Uterus (tissue), 2 donors: ENCODE results near the gene TNNI2.

Experiments
- POLR2A ChIP-seq, 2 donors: fragments of 450-650 bp; IDR thresholded peaks; one replicate each; pipeline ENCODE4 v1.6.1; 2016; ENCODE audit warnings: antibody characterized with exemption in 2 of 2, mild to moderate bottlenecking in 1 of 2, moderate library complexity in 1 of 2
- TF ChIP-seq, protein P1 (sequence below), 4 experiments: fragments of 200-600 bp in 2 of 4; fragments of 450-650 bp in 2 of 4; sonication (generic) in 2 of 4; IDR thresholded peaks; one replicate each; pipeline ENCODE4 v1.5.1; 2016 to 2019; ENCODE audit warnings: antibody characterized with exemption in 4 of 4, mild to moderate bottlenecking in 2 of 4, moderate library complexity in 1 of 4

DNA sequence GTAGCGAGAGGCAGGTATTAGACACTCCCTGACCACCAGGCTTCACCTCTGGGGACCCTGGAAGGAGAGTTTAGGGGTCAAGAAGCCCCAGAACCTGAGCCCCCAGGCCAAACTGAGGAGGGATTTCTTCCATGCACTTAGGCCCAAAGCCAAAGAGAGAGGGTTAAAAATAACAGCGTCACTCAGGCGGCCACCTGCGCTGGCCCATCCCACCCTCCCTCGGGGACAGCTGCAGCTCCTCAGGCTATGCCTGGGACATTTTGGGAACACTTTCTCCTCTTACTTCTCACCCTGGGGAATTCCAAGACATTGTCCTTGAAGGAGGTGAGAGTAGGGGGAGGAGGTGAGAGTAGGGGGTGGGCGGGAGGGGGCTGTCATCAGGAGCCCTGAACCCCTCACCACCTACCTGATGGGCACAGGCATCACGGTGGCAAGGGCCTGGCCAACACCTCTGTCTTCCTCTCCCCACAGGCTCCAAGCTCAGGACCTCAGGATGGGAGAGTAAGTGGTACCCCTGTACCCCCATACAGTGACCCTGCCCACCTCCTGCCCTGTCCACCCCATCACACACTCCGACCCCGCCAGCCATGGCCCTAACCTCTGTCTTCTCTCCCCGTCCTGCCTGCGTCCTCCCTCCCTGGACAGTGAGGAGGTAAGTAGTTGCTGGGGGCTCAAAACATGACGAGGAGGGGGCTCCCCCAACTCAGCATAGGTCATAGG is 583 bp downstream of the TNNI2 start:
- TF ChIP-seq POLR2A (IDR thresholded peaks at IDR 0.05) = no peak
- TF ChIP-seq, protein P1, sequence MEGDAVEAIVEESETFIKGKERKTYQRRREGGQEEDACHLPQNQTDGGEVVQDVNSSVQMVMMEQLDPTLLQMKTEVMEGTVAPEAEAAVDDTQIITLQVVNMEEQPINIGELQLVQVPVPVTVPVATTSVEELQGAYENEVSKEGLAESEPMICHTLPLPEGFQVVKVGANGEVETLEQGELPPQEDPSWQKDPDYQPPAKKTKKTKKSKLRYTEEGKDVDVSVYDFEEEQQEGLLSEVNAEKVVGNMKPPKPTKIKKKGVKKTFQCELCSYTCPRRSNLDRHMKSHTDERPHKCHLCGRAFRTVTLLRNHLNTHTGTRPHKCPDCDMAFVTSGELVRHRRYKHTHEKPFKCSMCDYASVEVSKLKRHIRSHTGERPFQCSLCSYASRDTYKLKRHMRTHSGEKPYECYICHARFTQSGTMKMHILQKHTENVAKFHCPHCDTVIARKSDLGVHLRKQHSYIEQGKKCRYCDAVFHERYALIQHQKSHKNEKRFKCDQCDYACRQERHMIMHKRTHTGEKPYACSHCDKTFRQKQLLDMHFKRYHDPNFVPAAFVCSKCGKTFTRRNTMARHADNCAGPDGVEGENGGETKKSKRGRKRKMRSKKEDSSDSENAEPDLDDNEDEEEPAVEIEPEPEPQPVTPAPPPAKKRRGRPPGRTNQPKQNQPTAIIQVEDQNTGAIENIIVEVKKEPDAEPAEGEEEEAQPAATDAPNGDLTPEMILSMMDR (IDR thresholded peaks at IDR 0.05) = no peak
